ENCODE results near the gene BLOC1S4.

The BLOC1S4 gene

GRCh38 chr4:6692806-6693205 lies 23.2 kb upstream of the BLOC1S4 start:
- DNase-seq = no peak

GRCh38 chr4:6693231-6694176 lies 22.5 kb upstream of the BLOC1S4 start, which contains the start of gene S100P:
Gene S100P (plus strand): TSS chr4:6693878. CDS start chr4:6693933, 55 bp downstream.
- no peak for DNase-seq

GRCh38 chr4:6694177-6694901 lies 21.6 kb upstream of the BLOC1S4 start:
- DNase-seq = no peak

GRCh38 chr4:6695660-6696610 lies 20.0 kb upstream of the BLOC1S4 start:
- peak; percentile 60 for DNase-seq

- DNase-seq = peak; percentile 40
Observed at GRCh38 chr4:6696611-6697010, 19.4 kb upstream of the BLOC1S4 start.

- no peak for DNase-seq
Observed at GRCh38 chr4:6697131-6697530, 18.8 kb upstream of the BLOC1S4 start.

- no peak for DNase-seq
Observed at GRCh38 chr4:6699388-6699787, 16.6 kb upstream of the BLOC1S4 start.

GRCh38 chr4:6699903-6700302 lies 16.1 kb upstream of the BLOC1S4 start:
- no peak for DNase-seq

- DNase-seq = peak; percentile 49
Observed at GRCh38 chr4:6701371-6701770, 14.6 kb upstream of the BLOC1S4 start.

- no peak for DNase-seq
Observed at GRCh38 chr4:6702761-6703160, 13.2 kb upstream of the BLOC1S4 start.

- DNase-seq = no peak
Observed at GRCh38 chr4:6703786-6704185, 12.2 kb upstream of the BLOC1S4 start.

- DNase-seq = no peak
Observed at GRCh38 chr4:6705646-6706045, 10.3 kb upstream of the BLOC1S4 start.

GRCh38 chr4:6706173-6706572 lies 9.8 kb upstream of the BLOC1S4 start:
- no peak for DNase-seq

- peak; percentile 95 for DNase-seq
Observed at GRCh38 chr4:6709230-6710114, 6.5 kb upstream of the BLOC1S4 start, which contains the start of gene MRFAP1L1. Gene MRFAP1L1 (minus strand): TSS chr4:6709865. CDS start chr4:6709629, 236 bp downstream.

GRCh38 chr4:6710282-6710681 lies 5.7 kb upstream of the BLOC1S4 start:
- DNase-seq = no peak

GRCh38 chr4:6710996-6711395 lies 5.0 kb upstream of the BLOC1S4 start:
- no peak for DNase-seq

GRCh38 chr4:6714954-6715353 lies 1.0 kb upstream of the BLOC1S4 start:
- no peak for DNase-seq

- DNase-seq = no peak
Observed at GRCh38 chr4:6715704-6716017, 313 bp upstream of the BLOC1S4 start.

- DNase-seq = no peak
Observed at GRCh38 chr4:6716958-6717655, 1.1 kb downstream of the BLOC1S4 start.

GRCh38 chr4:6718932-6719610 lies 3.1 kb downstream of the BLOC1S4 start:
- DNase-seq = no peak
